Mammary epithelial cell (primary cell): Measurements from ENCODE around the gene PTPN6.

ENCODE experiments used
- EZH2 ChIP-seq: IDR thresholded peaks from 2 replicates; pipeline ENCODE4 v1.6.1; 2012; ENCODE audit warnings: low read length, inconsistent platforms, borderline replicate concordance
- TF ChIP-seq, protein P1 (sequence below), 2 donors: IDR thresholded peaks in 1 of 2; conservative IDR thresholded peaks in 1 of 2; 2 replicates each; pipeline ENCODE4 v1.5.1; 2011 to 2012; ENCODE audit warnings: inconsistent platforms in 2 of 2, low read length in 2 of 2, mild to moderate bottlenecking in 2 of 2, control low read depth in 1 of 2, low read depth in 1 of 2; ENCODE audit not compliant: insufficient read depth in 1 of 2; ENCODE audit errors: extremely low read depth in 1 of 2

DNA sequence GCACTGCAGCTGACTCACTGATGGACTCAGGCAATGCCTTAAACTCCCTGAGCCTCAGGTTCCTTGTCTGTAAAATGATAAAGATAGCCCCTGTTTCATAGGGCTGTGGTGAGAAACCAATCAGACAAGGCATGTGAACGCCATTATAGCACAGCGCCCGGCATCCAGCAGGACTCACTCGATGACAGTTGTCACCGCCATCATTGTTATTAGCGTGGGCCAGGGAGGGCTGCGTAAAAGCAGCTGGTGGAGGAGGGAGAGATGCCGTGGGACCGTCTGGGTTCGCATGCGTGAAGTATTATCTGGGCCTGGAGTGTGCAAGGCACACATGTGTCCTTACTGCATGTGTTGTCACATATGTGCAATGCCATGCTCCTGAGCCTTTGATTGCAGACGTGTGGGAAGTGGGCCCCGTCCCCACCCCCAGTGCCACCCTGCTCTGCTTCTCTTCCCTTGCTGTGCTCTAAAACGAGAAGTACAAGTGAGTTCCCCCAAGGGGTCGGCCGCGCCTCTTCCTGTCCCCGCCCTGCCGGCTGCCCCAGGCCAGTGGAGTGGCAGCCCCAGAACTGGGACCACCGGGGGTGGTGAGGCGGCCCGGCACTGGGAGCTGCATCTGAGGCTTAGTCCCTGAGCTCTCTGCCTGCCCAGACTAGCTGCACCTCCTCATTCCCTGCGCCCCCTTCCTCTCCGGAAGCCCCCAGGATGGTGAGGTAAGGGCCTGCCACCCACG is at the start of gene PTPN6:
- TF ChIP-seq, protein P1, sequence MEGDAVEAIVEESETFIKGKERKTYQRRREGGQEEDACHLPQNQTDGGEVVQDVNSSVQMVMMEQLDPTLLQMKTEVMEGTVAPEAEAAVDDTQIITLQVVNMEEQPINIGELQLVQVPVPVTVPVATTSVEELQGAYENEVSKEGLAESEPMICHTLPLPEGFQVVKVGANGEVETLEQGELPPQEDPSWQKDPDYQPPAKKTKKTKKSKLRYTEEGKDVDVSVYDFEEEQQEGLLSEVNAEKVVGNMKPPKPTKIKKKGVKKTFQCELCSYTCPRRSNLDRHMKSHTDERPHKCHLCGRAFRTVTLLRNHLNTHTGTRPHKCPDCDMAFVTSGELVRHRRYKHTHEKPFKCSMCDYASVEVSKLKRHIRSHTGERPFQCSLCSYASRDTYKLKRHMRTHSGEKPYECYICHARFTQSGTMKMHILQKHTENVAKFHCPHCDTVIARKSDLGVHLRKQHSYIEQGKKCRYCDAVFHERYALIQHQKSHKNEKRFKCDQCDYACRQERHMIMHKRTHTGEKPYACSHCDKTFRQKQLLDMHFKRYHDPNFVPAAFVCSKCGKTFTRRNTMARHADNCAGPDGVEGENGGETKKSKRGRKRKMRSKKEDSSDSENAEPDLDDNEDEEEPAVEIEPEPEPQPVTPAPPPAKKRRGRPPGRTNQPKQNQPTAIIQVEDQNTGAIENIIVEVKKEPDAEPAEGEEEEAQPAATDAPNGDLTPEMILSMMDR (conservative IDR thresholded peaks at IDR 0.05 in 1 of 2, IDR thresholded peaks at IDR 0.05 in 1 of 2; ENCODE audit: extremely low read depth in 1 of 2, insufficient read depth in 1 of 2, low read depth in 1 of 2, low read length in 2 of 2), result no peak
- no peak for TF ChIP-seq EZH2
